Limb (tissue), 2 donors: ENCODE data around the gene RAD23A.
"Not testable (repeated sequence)": the region's sequence is repeated elsewhere in the genome, so short reads cannot be mapped to it uniquely, and the experiment has no call there.

Experiments
- DNase-seq, 2 donors: peaks; one replicate each; pipeline ENCODE4 v3.0.0-alpha.2; 2016; ENCODE audit errors: extremely low spot score in 2 of 2

Gene RAD23A

DNA sequence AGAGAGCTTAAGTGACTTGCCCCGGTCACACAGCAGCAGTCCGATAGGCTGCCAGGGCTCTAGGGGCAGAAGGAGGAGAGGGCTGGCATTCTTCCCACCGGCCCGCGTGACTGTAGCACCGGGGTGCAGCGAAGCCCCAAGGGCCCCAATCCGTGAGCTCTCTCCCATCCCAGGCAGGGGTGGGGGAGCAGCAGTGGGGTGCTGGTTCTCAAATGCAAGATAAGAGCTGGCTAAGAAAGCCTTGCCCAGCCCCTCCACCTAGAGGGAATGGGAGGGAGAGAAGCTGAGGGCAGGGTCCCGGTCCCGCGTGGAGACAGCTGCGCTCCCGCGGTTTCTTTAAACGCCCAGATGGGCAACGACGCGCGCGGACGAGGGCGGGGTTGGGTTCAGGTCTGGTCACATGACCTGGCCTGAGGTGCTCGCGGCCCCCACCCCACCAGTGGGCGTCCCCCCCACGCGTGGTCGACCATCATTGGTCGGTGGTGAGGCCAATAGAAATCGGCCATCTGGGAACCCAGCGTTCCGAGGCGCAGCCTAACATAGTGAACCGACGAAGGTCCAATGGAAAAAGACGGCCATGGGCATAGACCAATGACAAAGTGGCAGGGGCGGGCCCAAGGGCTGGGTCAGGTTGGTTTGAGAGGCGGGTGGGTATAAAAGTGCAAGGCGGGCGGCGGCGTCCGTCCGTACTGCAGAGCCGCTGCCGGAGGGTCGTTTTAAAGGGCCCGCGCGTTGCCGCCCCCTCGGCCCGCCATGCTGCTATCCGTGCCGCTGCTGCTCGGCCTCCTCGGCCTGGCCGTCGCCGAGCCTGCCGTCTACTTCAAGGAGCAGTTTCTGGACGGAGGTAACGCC is 7.5 kb upstream of the RAD23A start, which contains the start of gene CALR:
Gene CALR (plus strand): TSS at position 683 of the 852 bp plus-strand sequence. CDS start 71 bp downstream, at position 754.
- DNase-seq = peak; percentile 99

DNA sequence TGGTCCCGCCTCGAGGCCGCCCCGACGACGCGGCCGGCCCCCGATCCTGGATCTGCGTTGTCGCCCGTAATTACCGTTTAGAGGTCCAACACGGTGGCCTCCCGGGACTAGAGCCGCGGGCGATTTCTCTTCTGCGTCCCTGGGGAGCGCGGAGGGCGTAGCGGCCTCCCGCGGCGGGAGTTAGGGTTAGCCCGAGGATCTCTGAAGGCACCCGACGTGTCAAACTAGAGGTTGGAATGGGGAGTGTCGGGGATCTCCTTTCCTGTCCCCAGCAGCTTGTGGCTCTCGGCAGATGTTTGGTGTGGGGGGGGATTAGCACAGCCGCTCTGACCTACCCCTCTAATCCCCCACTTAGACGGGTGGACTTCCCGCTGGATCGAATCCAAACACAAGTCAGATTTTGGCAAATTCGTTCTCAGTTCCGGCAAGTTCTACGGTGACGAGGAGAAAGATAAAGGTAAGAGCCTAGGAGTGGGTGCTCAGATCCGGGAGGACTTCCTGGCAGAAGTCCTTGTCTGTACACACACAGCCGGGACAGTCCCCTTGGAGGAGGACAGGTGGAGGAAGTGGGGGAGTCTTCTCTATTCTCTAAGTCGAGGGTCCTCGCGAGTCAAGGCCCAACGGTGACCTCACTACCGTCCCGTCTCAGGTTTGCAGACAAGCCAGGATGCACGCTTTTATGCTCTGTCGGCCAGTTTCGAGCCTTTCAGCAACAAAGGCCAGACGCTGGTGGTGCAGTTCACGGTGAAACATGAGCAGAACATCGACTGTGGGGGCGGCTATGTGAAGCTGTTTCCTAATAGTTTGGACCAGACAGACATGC is 6.7 kb upstream of the RAD23A start:
- no peak for DNase-seq

DNA sequence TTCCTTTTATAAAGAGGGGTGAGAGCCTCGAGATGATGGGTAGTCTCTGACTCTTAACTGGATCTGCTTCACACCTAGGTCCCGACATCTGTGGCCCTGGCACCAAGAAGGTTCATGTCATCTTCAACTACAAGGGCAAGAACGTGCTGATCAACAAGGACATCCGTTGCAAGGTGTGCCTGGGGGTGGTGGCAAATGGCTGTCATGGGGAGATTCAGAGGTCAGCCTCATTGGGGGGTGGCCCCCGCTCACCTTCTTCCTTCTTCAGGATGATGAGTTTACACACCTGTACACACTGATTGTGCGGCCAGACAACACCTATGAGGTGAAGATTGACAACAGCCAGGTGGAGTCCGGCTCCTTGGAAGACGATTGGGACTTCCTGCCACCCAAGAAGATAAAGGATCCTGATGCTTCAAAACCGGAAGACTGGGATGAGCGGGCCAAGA is 5.7 kb upstream of the RAD23A start:
- DNase-seq = no peak

DNA sequence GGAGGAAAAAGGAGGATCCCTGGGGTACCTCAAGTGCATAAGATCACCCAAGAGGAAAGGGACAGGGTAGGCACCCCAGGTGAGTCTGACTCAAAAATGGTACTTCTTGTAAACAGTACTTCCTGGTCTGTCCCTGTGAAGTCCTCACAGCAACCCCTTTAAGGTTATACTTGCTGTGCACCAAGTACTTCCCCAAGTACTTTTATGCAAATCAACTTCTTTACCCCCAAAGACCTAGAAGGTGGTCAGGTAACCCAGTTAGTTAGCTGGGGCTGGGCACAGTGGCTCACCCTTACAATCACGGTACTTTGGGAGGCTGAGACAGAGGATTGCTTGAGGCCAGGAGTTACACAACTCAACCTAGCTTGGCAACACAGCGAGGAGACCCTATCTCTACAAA is 4.8 kb upstream of the RAD23A start:
- no peak for DNase-seq

DNA sequence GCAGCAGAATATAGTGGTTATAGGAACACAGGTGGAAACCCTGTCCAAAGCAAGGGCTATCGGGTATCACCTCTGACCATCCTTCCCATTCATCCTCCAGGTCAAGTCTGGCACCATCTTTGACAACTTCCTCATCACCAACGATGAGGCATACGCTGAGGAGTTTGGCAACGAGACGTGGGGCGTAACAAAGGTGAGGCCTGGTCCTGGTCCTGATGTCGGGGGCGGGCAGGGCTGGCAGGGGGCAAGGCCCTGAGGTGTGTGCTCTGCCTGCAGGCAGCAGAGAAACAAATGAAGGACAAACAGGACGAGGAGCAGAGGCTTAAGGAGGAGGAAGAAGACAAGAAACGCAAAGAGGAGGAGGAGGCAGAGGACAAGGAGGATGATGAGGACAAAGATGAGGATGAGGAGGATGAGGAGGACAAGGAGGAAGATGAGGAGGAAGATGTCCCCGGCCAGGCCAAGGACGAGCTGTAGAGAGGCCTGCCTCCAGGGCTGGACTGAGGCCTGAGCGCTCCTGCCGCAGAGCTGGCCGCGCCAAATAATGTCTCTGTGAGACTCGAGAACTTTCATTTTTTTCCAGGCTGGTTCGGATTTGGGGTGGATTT is 2.1 kb upstream of the RAD23A start:
- no peak for DNase-seq

DNA sequence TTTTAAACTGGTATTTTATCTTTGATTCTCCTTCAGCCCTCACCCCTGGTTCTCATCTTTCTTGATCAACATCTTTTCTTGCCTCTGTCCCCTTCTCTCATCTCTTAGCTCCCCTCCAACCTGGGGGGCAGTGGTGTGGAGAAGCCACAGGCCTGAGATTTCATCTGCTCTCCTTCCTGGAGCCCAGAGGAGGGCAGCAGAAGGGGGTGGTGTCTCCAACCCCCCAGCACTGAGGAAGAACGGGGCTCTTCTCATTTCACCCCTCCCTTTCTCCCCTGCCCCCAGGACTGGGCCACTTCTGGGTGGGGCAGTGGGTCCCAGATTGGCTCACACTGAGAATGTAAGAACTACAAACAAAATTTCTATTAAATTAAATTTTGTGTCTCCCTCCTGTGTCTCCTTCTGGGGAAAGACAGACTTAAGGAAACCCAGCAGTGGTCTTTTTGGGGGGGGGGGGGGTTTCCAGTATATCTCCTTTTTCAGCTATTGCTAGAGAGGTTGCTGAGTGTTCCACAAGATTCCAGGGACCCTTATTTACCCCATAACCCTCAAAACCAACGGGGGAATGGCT is 1.5 kb upstream of the RAD23A start:
- no peak for DNase-seq

DNA sequence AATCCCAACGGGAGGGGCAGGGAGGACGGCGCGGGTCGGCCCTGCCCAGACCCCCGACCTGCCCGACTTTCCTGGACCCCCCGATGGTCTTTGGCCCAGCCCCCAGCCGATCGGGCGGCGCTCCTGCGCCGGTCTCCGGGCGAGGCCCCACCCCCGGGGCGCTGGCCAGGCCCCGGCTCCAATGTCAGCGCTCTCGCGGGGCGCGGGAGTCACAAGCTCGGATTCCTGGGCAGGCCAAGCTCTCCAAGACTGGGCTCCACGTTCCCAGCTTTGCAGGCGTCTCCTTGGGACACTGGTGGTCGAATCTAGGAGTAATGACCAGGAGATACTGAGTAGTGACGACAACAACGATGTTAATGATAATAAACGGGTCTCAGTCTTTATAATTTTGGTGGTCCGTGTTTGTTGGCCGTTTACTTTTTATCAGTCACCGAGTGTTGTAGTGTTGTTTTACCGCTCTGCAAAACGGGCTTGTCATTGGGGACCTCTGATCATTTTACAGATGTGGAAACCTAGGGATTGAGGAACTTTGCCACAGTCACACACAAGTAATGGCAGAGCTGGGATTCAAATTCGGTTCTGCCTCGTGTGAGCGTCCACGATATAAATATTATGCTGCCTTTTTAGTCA is 545 bp downstream of the RAD23A start:
- peak; percentile 61 to 81 for DNase-seq

DNA sequence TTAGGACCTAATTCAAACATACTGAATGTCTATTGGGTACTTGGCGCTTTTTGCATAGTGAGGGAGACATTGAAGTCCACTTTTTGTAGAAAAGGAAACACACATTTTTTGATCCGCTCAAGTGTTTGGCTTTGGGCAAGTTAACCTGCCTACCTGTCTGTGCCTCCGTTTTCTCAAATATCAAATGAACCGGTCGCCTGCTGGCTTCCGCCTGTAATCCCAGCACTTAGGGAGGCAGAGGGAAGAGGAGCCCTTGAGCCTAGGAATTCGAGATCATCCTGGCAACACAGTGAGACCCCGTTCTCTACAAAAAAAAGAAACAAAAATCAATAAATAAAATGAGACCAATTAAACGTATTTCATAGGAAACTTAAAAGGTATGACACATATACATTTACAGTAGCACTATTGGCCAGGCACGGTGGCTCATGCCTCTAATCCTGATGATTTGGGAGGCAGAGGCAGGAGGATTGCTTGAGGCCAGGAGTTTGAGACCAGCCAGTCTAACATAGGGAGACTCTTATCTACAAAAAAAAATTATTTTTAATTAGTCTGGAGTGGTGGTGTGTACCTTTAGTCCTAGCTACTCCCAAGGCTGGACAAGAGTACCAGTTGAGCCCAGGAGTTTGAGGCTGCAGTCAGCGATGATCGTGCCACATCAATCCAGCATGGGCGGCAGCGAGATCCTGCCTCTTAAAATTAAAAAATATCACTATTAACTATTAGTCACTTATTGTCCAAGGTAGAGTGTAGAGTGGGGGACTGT is 1.3 kb downstream of the RAD23A start:
- no peak for DNase-seq

DNA sequence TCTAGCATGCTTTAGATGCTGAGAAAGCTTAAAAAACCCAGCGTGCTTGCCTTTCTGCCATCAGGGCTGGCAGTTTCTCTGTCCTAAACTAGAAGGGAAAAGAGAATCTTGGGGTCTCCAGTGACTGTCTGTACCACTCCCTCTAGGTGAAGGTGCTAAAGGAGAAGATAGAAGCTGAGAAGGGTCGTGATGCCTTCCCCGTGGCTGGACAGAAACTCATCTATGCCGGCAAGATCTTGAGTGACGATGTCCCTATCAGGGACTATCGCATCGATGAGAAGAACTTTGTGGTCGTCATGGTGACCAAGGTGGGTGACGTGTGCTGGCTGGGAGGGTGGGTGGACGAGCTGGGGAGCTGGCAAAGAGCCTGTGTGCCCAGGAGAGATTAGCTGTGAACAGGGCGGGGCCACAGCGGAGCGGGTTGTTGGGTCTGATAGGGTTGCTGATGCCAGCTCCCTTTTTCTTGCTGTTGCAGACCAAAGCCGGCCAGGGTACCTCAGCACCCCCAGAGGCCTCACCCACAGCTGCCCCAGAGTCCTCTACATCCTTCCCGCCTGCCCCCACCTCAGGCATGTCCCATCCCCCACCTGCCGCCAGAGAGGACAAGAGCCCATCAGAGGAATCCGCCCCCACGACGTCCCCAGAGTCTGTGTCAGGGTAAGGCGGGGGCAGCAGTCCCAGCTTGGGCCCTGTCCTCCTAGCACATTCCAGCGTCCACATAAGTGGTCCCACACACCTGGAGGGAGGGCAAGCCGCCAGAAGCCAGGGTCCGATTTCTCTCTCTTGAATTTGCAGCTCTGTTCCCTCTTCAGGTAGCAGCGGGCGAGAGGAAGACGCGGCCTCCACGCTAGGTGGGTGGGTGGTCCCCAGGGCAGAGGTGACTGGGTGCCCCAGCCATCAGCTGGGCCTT is 2.3 kb downstream of the RAD23A start:
- peak in 1 of 2 donors; percentile 35 for DNase-seq

DNA sequence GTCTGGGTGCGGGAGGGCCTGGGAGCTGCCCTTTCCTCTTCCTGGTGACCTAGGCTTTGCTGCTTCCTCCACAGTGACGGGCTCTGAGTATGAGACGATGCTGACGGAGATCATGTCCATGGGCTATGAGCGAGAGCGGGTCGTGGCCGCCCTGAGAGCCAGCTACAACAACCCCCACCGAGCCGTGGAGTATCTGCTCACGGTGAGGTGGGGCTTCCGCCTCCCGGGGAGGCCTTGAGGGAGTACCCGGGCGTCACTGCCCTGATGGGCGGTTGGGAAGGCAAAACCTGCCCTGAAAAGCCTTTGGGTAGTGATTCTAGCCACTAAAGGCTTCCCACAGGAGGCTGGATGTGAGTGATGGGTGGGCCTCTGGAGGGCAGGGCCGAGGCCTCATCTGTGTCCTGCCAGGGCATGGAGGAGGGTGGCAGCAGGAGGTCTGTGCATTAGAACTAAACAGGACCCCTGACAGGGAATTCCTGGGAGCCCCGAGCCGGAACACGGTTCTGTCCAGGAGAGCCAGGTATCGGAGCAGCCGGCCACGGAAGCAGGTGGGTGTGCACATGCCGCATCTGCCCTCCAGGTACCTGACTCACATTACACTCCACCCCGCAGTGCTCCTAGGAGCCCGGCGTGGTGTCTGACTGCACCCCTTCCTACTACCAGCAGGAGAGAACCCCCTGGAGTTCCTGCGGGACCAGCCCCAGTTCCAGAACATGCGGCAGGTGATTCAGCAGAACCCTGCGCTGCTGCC is 3.1 kb downstream of the RAD23A start:
- no peak for DNase-seq

DNA sequence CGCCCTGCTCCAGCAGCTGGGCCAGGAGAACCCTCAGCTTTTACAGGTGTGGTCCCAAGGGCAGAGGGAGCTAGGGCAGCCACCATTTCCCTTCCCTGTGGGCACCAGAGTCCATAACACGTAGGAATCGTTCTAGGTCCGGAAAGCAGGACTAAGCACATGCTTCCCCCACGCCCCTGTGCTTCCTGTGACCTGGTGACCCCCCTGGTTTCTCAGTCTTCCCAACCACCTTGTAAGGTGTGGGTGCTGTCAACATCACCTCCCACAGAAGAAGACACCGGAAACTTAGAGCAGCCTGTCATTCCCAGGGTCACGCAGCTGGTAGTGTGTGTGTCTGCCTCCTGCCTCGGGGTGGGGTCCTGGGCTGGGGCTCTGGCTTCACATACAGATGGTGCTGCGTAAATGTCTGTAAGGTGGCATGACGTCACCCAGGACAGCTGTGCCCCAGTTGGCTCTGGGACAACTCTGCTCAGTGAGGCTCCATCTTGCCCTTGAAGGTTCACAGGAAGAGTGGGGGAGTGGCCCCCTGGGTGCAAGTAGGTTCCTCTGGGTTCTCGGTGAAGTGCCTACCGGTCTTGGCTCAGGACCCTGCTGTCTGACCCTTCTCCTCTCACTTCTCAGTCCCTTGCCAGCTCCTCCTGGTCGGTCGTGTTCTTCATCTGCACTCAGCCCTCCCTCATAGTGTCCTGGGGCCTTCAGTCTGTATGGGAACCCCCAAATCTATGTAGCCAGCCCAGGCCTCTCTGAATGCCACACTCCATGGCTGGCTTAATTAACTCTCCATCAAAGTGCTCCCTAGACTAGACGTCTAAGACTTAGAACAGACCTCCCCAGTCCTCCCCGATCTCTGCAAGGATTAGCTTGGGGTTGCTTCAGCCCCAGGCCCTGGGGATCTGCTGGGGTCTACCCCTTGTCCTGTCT is 4.0 kb downstream of the RAD23A start:
- DNase-seq = no peak

DNA sequence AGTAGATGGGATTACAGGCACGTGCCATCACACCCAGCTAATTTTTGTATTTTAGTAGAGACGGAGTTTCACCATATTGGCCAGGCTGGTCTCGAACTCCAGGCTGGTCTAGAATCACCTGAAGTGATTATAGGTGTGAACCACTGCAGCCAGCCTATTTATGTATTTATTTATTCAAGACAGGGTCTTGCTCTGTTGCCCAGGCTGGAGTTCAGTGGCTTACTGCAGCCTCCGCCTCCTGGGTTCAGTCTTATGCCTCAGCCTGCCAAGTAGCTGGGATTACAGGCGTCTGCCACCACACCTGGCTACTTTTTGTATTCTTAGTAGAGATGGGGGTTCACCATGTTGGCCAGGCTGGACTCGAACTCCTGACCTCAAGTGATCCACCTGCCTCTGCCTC is 6.4 kb downstream of the RAD23A start:
- not testable (repeated sequence) for DNase-seq

DNA sequence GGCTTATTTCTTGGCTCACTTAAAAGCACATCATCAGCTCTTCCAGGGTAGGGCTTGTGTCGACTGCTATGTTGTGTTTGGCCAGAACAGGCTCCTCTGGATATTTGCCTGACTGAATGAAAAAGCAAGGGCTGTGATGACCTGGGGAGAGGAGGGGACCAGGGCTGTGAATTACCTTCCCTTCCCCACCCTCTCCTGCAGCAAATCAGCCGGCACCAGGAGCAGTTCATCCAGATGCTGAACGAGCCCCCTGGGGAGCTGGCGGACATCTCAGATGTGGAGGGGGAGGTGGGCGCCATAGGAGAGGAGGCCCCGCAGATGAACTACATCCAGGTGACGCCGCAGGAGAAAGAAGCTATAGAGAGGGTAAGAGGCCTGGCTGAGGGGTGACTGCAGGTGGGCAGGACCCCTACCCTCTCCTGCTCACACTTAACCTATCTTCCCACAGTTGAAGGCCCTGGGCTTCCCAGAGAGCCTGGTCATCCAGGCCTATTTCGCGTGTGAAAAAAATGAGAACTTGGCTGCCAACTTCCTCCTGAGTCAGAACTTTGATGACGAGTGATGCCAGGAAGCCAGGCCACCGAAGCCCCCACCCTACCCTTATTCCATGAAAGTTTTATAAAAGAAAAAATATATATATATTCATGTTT is 7.0 kb downstream of the RAD23A start:
- peak in 1 of 2 donors; percentile 46 for DNase-seq

DNA sequence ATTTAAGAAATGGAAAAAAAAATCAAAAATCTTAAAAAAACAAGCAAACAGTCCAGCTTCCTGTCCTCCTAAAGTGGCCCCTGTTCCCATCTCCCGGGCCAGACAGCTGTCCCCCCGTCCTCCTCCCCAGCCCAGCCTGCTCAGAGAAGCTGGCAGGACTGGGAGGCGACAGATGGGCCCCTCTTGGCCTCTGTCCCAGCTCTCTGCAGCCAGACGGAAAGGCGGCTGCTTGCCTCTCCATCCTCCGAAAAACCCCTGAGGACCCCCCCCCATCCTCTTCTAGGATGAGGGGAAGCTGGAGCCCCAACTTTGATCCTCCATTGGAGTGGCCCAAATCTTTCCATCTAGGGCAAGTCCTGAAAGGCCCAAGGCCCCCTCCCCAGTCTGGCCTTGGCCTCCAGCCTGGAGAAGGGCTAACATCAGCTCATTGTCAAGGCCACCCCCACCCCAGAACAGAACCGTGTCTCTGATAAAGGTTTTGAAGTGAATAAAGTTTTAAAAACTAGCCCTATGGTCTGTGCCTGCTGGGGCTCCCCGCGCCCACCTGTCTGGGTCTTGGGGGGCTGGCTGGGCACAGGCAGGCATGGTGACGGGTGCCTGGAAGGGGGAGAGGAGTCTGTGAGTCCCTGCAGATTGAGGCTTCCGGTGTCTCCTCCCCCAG is 7.6 kb downstream of the RAD23A start:
- peak; percentile 73 to 79 for DNase-seq

DNA sequence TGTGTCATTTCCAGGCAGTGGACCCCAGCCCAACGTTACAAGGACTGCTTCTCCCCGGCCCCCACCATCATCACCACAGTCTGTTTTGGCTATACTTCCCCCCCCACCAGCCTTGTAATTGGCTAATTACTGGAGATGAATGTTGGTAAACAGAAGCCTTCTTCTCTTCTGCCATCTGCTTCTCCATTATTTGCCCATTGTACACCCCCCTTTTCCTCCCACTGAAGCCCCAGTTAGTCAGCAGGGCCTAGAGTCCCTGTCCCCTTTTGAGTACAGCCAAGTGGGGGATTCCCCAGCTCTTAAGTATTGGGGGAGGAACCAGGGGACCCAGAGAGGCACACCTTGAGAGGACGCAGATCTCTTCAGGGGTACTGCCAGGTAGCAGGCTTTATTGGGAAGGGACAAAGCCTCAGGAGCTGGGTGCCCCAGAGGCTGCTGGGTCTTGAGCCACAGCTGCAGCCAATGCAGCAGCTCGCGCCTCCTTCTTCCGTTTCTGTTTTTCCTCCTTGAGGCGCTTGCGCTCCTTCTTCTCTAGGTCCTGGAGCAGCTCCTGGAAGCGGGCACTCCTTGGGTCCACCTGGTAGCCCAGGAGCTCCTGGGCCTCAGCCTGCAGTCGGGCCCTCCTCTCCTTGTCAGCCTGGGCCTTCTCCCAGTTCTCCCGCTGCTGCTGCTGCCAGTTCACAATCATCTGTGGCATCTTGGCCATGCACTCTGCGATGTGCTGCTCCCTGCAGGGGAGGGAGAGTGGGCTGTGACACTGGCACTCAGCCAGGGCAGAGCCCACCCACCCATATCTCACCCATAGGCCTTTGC is 8.3 kb downstream of the RAD23A start:
- DNase-seq = no peak

DNA sequence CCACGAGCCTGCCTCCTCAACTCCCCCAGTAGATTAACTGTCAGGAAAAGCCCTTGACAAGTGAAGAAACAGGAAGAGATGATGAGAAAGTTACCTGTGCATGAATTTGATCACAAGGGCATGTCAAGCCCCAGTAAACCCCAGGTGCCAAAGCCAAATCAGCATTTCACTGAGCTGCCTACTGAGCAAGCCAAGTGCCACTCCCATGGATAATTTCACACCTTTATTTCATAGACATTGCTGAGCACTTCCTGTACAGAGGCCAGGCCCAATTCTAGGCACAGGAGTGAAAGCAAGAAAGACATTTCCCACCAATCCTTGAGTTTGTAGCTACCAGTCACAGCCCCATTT is 8.9 kb downstream of the RAD23A start:
- no peak for DNase-seq
